Mucosa of descending colon (tissue), 3 donors: ENCODE data around the gene CNFN. TPM values are rescaled to one million over a fixed set of nuclear protein-coding genes. Genes with fewer than 3 reads are reported as not detected.

Experiments used
- ATAC-seq: fragments of 200-7000 bp; cut with Tn5 transposase; one replicate; pipeline ENCODE4 v1.9.1; 2020; ENCODE audit warnings: mild to moderate bottlenecking, moderate library complexity
- DNase-seq, 3 donors: peaks; one replicate each; pipeline ENCODE4 v3.0.0-alpha.2; 2020
- H3K36me3 ChIP-seq: fragments of 200-600 bp; one replicate; pipeline ENCODE4 v1.8.0; 2021; ENCODE audit warnings: low read depth, mild to moderate bottlenecking
- H3K4me1 ChIP-seq: fragments of 200-600 bp; one replicate; pipeline ENCODE4 v1.8.0; 2021; ENCODE audit warnings: low read depth, mild to moderate bottlenecking
- H3K4me3 ChIP-seq: fragments of 200-600 bp; one replicate; pipeline ENCODE4 v1.8.0; 2021; ENCODE audit warnings: mild to moderate bottlenecking
- H3K9me3 ChIP-seq: fragments of 200-600 bp; one replicate; pipeline ENCODE4 v1.8.0; 2021; ENCODE audit warnings: mild to moderate bottlenecking
- intact Hi-C, 2 donors: fragments of 100-400 bp; cut with DNase I in 1 of 2; cut with micrococcal nuclease in 1 of 2; formaldehyde crosslinking; loops; one replicate each; pipeline versions ENCODE4 v1.11.0 to v1.11.1; 2022; cut with DNase I, micrococcal nuclease
- total RNA-seq, 3 donors: library from RNA; stranded (reverse); fragmentation: NEBNext Ultra II Directional in 2 of 3; extraction: Animal tissue kit (Norgen Biotek cat#: 25700) in 2 of 3; gene quantifications; one replicate each; pipeline versions ENCODE4 v1.2.1 to v1.2.4, GENCODE V29; 2021 to 2023
- TF ChIP-seq, protein P1 (sequence below): fragments of 200-600 bp; IDR thresholded peaks from one replicate; pipeline ENCODE4 v1.8.0; 2022; ENCODE audit warnings: antibody characterized with exemption, mild to moderate bottlenecking
- donor health status: DM: no; HTN: no; CAD: no; lungs with moderate emphysema.
- donor health status: DM: no; HTN: no; CAD: no.
- donor health status: DM: no; HTN: yes; CAD: no.

The CNFN gene
- total RNA-seq, 3 donors from 2014 or later = 1.7 to 4.0 (median 3.6) TPM

DNA sequence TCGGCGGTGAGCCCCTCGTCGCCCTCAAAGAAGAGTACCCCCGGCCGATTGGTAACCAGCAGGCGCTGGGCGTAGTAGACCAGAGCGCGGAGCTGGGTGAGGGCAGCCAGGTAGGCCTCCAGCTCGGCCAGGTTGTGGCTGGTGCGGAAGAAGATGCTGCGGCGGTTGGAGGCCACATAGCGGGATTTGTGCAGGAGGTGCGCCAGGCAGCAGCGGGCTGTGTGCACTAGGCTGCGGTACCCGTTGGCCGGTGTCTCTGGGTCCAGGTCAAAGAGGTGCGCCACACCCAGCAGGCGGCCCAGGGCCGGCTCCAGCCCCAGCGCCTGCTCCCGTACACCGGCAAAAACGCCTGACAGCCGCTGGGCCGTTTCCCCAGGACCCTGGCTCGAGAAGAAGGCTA, 20.3 kb upstream of the CNFN start:
- DNase-seq (no peak), ATAC-seq (no peak)
- H3K4me1 ChIP-seq = no peaks in the 10 kb centered on the region
- no peaks in the 10 kb centered on the region for H3K36me3 ChIP-seq
- no peak overlapping the region for H3K4me3 ChIP-seq
- intact Hi-C loops = no loop called here
- H3K9me3 ChIP-seq = no peaks in the 10 kb centered on the region
- TF ChIP-seq, protein P1, sequence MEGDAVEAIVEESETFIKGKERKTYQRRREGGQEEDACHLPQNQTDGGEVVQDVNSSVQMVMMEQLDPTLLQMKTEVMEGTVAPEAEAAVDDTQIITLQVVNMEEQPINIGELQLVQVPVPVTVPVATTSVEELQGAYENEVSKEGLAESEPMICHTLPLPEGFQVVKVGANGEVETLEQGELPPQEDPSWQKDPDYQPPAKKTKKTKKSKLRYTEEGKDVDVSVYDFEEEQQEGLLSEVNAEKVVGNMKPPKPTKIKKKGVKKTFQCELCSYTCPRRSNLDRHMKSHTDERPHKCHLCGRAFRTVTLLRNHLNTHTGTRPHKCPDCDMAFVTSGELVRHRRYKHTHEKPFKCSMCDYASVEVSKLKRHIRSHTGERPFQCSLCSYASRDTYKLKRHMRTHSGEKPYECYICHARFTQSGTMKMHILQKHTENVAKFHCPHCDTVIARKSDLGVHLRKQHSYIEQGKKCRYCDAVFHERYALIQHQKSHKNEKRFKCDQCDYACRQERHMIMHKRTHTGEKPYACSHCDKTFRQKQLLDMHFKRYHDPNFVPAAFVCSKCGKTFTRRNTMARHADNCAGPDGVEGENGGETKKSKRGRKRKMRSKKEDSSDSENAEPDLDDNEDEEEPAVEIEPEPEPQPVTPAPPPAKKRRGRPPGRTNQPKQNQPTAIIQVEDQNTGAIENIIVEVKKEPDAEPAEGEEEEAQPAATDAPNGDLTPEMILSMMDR = no peak

DNA sequence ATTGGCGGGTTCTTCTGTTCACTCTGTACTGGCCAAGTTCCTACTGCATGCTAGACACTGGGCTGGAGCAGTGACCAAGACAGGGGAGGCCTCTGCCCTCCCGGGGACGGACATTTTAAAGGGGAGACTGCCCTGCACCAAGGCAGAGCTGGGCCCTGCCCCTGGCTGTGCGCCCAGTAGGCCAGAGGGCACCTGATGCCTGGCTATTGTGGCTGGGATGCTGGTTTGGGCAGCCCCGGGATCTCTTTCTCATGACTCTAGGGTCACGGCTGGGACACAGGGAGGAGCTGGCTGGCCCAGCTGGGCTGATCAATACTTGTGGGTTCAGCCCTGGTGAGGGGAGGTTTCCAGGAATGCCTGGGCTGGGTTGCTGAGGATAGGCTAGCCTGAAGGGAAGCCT, 19.4 kb upstream of the CNFN start:
- Histone ChIP-seq H3K36me3 (no peaks in the 10 kb centered on the region), H3K9me3 (no peaks in the 10 kb centered on the region), H3K4me1 (no peaks in the 10 kb centered on the region), H3K4me3 (no peak overlapping the region)
- intact Hi-C loops = no loop called here
- ATAC-seq = no peak
- TF ChIP-seq, protein P1 = no peak
- no peak for DNase-seq

DNA sequence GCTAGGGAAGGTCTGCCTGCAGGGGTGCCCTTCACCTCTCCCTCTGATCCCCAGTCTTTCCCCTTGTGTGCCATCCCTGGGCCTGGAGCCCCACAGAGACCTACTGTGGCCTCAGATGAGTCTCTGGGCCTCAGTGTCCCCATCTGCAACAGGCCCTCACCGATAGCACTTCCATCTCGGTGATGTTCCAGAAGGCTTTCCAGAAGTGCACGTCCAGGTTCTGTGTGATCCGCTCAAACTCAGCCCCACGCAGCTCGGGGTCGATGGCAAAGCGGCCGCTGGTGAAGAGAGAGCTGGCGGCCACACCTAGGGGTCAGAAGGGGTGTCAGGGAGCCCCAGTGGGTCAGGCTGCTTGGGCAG, 17.7 kb upstream of the CNFN start:
- H3K36me3 ChIP-seq = no peaks in the 10 kb centered on the region
- no peaks in the 10 kb centered on the region for H3K9me3 ChIP-seq
- no peak for ATAC-seq
- no peaks in the 10 kb centered on the region for H3K4me1 ChIP-seq
- TF ChIP-seq, protein P1 = no peak
- no peak overlapping the region for H3K4me3 ChIP-seq
- DNase-seq = no peak
- intact Hi-C loops = no loop called here

DNA sequence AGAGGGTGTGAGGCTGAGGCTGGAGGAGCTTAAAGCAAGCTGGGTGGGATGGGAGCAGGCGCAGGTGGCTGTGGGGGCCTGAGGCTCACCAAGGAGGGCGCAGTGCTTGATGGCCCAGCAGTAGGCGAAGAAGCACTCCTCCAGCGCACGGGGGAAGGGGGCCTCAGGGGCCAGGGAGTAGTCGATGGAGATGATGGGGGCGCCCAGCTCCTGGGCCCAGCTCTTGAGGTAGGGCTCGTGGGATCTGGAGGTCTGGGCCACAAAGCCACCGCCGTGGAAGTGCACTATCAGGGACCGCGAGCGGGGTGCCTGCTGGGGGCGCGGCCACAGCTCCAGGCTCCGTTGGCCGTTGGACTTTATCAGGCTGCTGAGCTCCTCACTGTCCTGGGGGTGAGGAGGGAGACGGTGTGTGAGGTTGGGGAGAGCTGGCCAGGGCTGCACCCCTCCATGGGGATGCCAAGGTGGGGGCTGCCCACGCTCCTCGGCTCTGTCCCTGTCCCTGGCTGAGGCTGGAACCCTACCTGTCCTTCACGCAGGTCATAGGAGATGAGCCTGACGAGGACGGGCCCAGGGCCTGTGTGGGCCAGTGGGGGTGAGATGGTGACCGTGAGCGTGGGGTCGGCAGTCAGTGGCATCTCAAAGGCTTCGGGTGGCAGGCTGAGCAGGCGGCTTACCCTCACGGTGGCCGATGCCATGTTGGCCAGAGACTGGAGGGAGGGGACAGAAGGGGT, 17.2 kb upstream of the CNFN start:
- Histone ChIP-seq H3K36me3 (no peaks in the 10 kb centered on the region), H3K4me1 (no peaks in the 10 kb centered on the region), H3K9me3 (no peaks in the 10 kb centered on the region), H3K4me3 (no peak overlapping the region)
- TF ChIP-seq, protein P1 = no peak
- no peak for ATAC-seq
- no peak for DNase-seq
- intact Hi-C loops = no loop called here

DNA sequence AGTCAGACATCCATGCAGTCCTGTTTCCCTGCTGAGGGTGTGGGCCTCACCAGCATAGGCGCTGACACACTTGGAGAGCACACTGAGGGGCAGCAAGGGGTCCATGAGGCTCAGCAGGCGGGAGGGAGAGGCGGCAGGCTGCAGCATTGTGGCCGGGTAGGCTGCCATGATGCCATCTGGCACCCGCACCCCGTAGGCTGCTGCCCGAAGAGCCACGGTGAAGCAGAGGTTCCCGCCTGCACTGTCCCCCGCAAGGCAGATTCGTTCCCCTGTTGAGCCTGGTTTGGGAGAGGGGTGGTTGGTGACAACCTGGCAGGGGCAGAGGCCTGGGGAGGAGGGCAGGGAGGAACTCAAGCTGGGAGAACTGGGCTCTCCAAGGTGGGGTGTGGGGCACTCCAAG, 16.0 kb upstream of the CNFN start:
- TF ChIP-seq, protein P1 = no peak
- H3K36me3 ChIP-seq = no peaks in the 10 kb centered on the region
- no peak overlapping the region for H3K4me3 ChIP-seq
- no peak for DNase-seq
- H3K9me3 ChIP-seq = no peaks in the 10 kb centered on the region
- intact Hi-C loops = no loop called here
- H3K4me1 ChIP-seq = peaks cover 3% of the 10 kb centered on the region
- no peak for ATAC-seq

DNA sequence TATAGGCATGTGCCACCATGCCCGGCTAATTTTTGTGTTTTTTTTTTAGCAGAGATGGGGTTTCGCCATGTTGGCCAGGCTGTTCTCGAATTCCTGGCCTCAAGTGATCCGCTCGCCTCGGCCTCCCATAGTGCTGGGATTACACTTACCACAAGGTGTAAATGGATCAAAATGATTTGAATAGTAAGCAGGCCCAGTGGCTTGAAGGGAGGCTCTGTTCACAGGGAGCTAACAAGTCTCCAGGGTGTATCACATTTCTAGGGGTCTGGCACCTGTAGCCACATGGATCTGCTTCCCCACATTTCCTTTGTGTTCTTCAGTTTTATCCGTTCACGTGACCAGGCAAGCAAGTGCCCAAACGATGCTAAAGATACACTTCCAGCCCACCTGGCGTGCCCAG, 13.5 kb upstream of the CNFN start:
- no peak overlapping the region for H3K4me3 ChIP-seq
- no peak for ATAC-seq
- peaks cover 7% of the 10 kb centered on the region for H3K4me1 ChIP-seq
- no peaks in the 10 kb centered on the region for H3K9me3 ChIP-seq
- TF ChIP-seq, protein P1 = no peak
- no peak for DNase-seq
- no peaks in the 10 kb centered on the region for H3K36me3 ChIP-seq
- intact Hi-C loops = no loop called here
